Nephron (organoid): ENCODE measurements around the gene KXD1.

Source experiments
- H3K27ac Mint-ChIP-seq, 3 experiments: 2 replicates each; pipeline ENCODE4 v1.8.0; 2020; ENCODE audit warnings: mixed read lengths in 3 of 3, mild to moderate bottlenecking in 2 of 3, moderate library complexity in 1 of 3
- H3K27me3 Mint-ChIP-seq: 2 replicates; pipeline ENCODE4 v1.8.0; 2021; ENCODE audit warnings: low read depth, mild to moderate bottlenecking, moderate library complexity, mixed read lengths
- H3K36me3 Mint-ChIP-seq: 2 replicates; pipeline ENCODE4 v1.8.0; 2020; ENCODE audit warnings: low read depth, mixed read lengths
- H3K4me1 Mint-ChIP-seq: 2 replicates; pipeline ENCODE4 v1.8.0; 2020; ENCODE audit warnings: mixed read lengths
- H3K4me3 Mint-ChIP-seq, 3 experiments: 2 replicates each; pipeline ENCODE4 v1.8.0; 2020; ENCODE audit warnings: mild to moderate bottlenecking in 3 of 3, mixed read lengths in 3 of 3, moderate library complexity in 2 of 3
- H3K9me3 Mint-ChIP-seq: 2 replicates; pipeline ENCODE4 v1.8.0; 2020; ENCODE audit warnings: mixed read lengths
- TF ChIP-seq, protein P1 (sequence below), 3 experiments: fragments of 200-600 bp; sonication (generic); IDR thresholded peaks; one replicate each; pipeline ENCODE4 v1.5.0; 2021; ENCODE audit warnings: antibody characterized with exemption in 3 of 3; ENCODE audit not compliant: unreplicated experiment in 3 of 3

The KXD1 gene

DNA sequence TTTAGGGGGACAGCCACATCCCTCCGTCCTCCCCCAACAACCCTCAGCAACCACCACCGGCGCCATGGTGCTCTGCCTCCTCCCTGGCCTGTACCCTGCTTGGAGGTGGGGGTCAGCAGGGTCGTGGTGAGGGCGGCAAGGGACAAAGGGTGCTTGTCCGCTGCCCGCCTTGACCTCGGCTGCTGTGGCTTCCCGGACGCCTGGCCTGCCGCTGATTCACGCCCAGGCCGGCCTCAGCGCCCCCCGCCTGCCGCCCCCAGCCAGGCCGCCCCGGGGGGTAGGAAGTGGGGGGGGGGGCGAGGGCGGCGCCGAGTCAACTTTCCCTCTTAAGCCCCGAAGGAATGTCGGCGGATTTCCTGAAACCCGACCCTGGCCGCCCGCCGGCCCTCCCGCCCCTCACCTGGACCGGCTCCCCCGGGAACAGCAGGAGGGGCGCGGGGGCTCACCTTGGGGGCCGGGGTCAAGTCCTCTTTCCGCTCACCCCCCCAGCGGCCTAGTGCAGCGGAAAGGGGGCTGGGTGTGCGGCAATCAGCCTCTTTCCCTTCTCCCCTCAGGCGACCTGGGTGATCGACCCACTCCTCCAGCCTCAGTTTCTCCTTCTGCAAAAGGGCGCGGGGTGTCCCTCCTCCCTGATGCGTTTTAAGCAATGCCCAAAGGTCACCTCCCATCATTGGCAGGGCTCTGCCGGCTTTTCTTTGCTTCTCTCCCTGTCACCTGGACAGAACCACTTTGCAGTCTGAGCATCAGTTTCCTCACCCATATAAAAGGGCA, 53.1 kb downstream of the KXD1 start:
- Mint-ChIP-seq H3K4me3 (peak overlapping the region; percentile 58 to 65 (median 61)), H3K36me3 (no peaks in the 10 kb centered on the region), H3K27me3 (peaks cover 87% of the 10 kb centered on the region), H3K27ac (no peak overlapping the region), H3K9me3 (no peaks in the 10 kb centered on the region), H3K4me1 (peaks cover 13% of the 10 kb centered on the region)
- TF ChIP-seq, protein P1, sequence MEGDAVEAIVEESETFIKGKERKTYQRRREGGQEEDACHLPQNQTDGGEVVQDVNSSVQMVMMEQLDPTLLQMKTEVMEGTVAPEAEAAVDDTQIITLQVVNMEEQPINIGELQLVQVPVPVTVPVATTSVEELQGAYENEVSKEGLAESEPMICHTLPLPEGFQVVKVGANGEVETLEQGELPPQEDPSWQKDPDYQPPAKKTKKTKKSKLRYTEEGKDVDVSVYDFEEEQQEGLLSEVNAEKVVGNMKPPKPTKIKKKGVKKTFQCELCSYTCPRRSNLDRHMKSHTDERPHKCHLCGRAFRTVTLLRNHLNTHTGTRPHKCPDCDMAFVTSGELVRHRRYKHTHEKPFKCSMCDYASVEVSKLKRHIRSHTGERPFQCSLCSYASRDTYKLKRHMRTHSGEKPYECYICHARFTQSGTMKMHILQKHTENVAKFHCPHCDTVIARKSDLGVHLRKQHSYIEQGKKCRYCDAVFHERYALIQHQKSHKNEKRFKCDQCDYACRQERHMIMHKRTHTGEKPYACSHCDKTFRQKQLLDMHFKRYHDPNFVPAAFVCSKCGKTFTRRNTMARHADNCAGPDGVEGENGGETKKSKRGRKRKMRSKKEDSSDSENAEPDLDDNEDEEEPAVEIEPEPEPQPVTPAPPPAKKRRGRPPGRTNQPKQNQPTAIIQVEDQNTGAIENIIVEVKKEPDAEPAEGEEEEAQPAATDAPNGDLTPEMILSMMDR (IDR thresholded peaks at IDR 0.05; ENCODE audit: unreplicated experiment in 3 of 3), result no peak

DNA sequence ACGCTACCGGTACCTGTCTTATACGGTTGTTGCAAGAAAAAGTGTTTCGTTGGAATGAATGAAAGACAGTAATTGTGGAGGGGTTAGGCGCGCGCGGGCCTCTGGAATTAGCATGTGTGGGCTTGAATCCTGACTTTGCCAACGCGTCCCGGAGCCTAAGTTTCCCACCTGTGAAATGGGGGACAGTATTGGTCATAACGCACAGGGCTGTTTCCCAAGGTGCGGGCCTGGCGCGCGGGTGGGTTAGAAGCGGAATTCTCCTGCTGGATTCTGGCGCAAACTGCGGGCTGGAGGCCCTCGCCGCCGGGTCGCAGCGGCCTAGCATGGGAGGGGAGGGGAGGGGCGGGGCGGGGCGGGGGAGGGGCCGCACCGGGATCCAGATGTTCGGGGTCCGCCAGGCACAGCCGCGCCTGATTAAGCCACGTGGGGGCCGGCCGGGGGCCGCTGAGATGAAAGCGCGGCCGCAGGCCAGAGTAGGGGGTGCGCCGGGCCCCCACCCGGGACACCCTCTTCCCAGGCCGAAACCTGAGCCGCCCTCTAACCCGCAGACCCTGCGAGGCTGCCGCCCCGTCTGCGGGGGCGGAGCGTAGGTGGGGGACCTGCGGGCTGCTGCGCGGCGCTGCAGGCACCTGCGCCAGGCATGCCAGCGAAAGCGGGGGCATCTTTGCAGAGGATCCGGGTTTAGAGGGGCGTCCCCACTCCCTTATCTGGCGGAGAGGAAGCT, 53.8 kb downstream of the KXD1 start:
- Mint-ChIP-seq H3K27me3 (peaks cover 92% of the 10 kb centered on the region), H3K27ac (no peak overlapping the region), H3K4me3 (peak overlapping the region; percentile 61 to 79 (median 70)), H3K36me3 (no peaks in the 10 kb centered on the region), H3K4me1 (peaks cover 13% of the 10 kb centered on the region), H3K9me3 (no peaks in the 10 kb centered on the region)
- TF ChIP-seq, protein P1 (IDR thresholded peaks at IDR 0.05; ENCODE audit: unreplicated experiment in 3 of 3), result no peak

DNA sequence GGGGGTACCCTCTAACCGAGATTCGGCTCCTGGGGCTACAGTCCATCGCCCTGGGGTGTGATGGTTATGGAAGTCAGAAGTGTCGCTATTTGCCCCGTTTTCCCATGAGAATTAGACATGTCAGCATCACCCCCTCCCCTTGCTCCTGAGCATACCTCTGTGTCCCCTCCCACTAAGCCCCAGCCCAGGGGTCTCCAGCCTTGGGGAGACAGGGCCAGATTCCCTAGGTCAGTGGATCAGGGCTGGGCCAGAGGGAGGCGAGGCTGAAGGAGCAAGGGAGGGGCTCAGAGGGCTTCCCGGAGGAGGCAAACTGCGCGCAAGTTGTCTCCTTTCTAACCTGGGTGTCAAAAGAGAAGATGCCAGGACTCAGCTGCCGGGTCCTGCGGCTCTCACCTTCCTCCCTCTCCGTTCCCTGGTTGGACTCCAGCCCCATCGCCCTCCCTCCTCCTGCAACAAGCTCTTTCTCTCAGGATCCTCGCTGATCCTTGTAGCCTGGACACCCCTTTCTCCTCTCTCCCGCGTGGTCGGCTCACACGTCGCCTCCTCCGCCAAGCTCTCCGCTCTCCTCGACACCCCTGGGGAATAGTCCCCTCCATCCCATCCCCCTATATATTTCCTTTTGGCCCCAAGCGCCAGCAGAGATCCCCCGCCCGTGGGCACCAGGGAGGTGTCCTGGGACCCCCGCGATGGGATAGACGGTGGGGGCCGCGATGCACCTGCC, 54.5 kb downstream of the KXD1 start:
- TF ChIP-seq, protein P1 (IDR thresholded peaks at IDR 0.05; ENCODE audit: unreplicated experiment in 3 of 3), result no peak
- Mint-ChIP-seq H3K27me3 (peaks cover 94% of the 10 kb centered on the region), H3K4me3 (peak overlapping the region; percentile 70 to 80 (median 79)), H3K27ac (no peak overlapping the region), H3K9me3 (no peaks in the 10 kb centered on the region), H3K4me1 (peaks cover 13% of the 10 kb centered on the region), H3K36me3 (no peaks in the 10 kb centered on the region)

DNA sequence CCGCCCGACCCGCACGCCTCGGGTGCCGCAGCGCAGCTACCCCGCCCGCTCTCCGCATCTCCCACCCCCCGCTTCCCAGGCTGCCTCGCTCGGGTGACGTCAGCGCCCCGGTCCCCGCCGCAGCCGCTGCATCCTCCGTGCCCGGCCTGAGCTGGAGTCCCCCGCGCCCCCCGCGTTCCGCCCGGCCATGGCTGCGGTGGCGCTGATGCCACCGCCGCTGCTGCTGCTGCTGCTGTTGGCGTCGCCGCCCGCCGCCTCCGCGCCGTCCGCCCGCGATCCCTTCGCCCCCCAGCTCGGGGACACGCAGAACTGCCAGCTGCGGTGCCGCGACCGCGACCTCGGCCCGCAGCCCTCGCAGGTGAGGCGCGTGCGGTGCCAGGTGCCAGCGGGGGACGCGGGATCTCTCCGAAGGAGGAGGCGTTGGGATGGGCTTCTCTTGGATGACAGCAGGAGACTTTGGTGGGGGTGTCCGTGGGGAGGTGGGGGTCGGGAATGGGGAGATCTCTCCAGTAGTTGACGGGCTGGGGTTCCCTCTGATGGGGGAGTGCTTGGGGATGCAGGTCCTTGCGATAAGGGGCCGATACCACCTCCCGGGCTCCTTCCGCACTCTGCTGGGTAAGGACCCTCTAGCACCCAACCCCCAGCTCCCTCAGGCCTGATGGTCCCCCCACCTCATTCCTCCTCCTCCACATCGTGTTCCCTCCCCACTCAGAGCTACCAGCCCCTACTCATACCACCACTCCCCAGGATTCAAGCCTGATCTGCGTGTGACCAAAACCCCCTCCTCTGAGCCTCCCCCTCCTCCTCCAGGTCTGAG, 55.3 kb downstream of the KXD1 start, which contains the start of gene TMEM59L:
TSS of gene TMEM59L (plus strand) at position 99 of the 817 bp plus-strand sequence. CDS start at position 188, 89 bp downstream.
- H3K27ac Mint-ChIP-seq, result no peak within 1 kb of the TSS
- TF ChIP-seq, protein P1 (IDR thresholded peaks at IDR 0.05; ENCODE audit: unreplicated experiment in 3 of 3), result no peak
- peaks cover 94% of the 10 kb centered on the region for H3K27me3 Mint-ChIP-seq
- peak within 1 kb of the TSS; percentile 80 to 81 (median 80) for H3K4me3 Mint-ChIP-seq
- H3K9me3 Mint-ChIP-seq, result peaks cover 7% of the 10 kb centered on the region
- peaks cover 13% of the 10 kb centered on the region for H3K4me1 Mint-ChIP-seq
- peaks cover 4% of the 10 kb centered on the region for H3K36me3 Mint-ChIP-seq

DNA sequence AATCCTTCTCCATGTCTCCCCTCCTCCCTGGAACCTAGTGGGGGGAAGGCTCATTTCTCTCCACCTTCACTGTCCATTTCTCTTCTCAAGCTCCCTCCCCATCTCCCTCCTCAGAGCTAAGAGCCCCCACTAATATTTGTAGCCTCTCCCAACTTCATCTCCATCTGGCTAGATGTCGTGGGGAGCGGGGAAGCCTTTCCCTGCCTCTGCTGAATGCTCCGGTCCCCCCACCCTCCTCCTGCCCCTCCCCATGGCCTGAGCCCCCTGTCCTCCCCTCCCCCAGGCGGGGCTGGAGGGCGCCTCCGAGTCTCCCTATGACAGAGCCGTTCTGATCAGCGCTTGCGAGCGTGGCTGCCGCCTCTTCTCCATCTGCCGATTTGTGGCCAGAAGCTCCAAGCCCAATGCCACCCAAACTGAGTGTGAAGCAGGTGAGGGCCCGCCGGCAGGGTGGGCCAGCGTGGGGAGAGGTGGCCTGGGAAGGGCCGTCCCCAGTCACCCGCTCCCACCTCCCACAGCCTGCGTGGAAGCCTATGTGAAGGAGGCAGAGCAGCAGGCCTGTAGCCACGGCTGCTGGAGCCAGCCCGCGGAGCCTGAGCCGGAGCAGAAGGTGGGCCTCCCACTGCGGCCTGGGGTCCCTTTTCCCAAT, 56.0 kb downstream of the KXD1 start:
- Mint-ChIP-seq H3K27me3 (peaks cover 87% of the 10 kb centered on the region), H3K4me3 (peak overlapping the region; percentile 79 to 81 (median 80)), H3K9me3 (peaks cover 7% of the 10 kb centered on the region), H3K36me3 (peaks cover 4% of the 10 kb centered on the region), H3K27ac (no peak overlapping the region), H3K4me1 (peaks cover 8% of the 10 kb centered on the region)
- TF ChIP-seq, protein P1 (IDR thresholded peaks at IDR 0.05; ENCODE audit: unreplicated experiment in 3 of 3), result no peak
